Stimulated activated CD8-positive, alpha-beta memory T cell treated with anti-CD3 and anti-CD28 coated beads, Interleukin-7, amount 100 ng/mL, for 48 hours (primary cell): ENCODE data around the gene FANCC.
A peak's percentile ranks its signal among the peaks of the same experiment; 100 is the strongest.

Experiments
- DNase-seq, 2 donors: peaks; one replicate each; pipeline ENCODE4 v3.0.0-alpha.2; 2020; ENCODE audit warnings: low read depth in 1 of 2; ENCODE audit errors: extremely low read depth in 1 of 2

Gene FANCC

DNA sequence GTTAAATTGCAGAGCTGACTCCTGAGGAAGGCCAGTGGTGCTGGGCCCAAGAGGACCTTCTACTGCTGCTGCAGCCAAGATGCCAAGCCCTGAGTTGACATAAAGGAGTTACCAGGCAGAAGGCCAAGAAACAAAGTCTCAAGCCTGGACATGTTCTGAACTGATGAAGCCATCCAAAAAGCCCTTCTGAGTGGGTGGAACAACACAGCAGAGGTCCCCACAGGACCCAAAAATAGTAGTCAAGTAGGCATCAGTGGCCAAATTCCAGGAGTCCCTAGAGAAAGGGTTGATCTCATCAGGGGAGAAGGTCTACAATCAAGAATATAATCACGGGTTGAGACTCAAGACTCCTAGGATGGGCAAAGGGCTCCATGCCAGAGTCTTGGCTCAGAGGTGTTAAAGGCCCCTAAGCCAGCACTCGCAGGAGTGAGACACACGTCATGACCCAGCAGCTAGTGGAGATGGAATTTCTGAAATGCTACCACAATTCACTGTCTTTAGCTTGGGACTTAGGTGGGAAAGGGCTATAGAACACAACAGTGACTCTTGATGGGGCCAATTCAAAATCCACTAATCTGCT is 119.7 kb downstream of the FANCC start:
- DNase-seq: no peak

GRCh38 chr9:95193480-95193879 is 124.0 kb downstream of the FANCC start:
- DNase-seq: no peak

DNA sequence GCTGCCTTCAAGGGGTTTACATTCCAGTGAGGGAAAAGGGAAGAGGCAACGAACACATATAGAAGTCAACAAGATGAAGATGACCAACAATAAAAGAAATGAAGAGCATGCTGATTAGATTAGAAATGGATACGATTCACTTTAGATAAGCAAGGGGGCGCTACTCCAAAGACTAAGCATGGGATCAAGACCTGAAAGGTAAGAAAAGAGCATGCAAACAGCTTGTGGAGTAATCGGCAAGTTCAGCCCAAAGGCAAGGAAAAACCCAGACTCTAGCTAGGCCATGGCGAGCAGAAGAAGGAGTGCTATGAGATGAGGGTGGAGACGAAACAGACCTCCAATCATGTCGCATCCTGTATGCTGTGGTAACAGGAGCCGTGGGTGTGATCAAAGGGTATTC is 124.4 kb downstream of the FANCC start:
- DNase-seq: no peak

DNA sequence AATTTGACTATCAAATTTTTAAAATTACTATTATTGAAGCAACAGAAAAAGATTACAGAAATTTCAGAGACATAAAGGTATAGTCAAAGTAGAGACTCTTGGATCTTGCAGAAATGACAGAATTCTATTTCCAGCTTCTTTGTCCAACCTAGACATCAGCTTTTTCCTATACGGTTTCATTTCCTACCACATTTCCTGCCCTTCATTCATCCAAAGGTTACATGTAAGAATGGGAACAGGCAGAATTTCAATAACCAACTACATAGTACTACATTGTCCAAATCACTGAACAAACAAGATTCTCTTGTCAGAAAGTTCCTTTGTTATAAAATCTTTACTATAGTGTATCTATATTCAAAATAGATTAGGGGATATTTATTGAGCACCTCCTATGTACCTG is 124.9 kb downstream of the FANCC start:
- DNase-seq: no peak

GRCh38 chr9:95190413-95190812 is 127.1 kb downstream of the FANCC start:
- DNase-seq: no peak

DNA sequence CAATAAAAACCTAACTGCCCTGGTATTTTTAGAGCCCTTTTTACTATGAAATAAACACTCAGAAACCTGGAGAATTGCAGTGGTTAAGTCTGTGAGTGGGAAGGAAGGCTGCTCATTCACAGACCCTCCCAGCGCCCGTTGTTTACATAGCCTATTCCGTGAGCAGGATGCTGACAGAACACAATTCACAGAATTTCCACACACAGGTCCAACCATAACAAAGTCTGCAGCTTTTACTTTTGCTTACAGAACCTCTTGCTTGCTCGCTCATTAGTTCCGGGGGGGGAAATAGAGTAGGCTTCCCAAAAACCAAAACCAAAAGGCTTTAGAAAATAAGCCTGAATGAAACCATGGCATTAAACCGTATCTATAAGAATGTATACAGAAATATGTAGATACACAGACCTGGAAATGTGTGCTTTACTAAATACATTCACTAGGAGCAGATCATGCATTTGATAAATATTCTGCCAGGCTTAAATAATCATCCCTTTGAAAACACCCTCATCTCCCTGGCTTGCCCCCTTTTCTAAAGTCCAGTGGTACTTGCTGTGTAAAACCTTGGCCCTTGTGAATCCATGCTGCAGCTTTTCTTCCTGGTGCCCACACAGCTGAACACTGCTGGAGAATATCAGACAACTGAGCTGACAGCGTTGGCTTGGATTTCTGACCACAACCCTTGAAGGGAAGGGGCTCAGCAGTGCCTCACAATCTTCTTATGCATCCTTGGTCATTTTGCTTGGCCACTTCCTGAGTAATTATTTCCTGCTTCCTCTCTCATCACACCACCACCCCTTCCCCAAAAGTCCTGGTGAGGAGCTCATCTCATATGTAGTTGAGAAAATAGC is 128.0 kb downstream of the FANCC start:
- no peak for DNase-seq

DNA sequence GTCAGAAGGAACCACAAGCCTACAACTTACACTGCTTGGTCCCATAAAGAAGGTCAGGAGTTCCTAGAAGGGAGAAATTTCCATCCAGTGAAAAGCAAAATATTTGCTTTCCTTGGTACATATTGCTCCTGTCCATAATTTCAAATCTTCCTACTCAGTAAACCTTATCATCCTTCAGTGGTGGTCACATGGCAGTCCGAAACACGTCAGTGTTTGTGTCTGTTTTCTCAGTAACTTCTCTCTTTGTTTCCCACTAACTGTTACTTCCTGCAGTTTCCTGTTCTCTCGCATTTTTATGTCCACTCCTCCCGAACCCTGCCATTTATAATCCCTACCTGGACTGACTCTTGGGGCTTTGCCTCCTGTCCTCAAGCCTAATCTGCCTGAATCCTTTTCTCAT is 129.1 kb downstream of the FANCC start:
- no peak for DNase-seq

DNA sequence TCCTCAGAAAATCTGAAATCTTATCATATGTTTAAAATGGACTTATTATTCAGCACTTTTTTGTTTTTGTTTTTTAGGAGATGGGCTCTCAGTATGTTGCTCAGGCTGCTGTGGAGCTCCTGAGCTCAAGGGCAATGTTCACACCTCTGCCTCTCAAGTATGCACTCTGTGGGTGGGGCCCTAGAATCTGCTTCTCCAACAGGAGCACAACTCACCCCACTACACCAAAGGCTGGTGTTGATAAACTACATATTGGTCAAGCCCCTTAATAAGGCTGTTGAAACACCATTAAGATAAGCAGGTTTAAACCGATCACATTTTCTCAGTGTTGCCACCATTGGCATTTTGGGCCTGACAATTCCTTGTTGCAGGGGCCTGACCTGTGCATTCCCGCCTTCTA is 131.6 kb downstream of the FANCC start:
- no peak for DNase-seq

- no peak for DNase-seq
Measured at GRCh38 chr9:95182854-95183563, 134.5 kb downstream of the FANCC start.

GRCh38 chr9:95181835-95182234 is 135.7 kb downstream of the FANCC start:
- DNase-seq: no peak

DNA sequence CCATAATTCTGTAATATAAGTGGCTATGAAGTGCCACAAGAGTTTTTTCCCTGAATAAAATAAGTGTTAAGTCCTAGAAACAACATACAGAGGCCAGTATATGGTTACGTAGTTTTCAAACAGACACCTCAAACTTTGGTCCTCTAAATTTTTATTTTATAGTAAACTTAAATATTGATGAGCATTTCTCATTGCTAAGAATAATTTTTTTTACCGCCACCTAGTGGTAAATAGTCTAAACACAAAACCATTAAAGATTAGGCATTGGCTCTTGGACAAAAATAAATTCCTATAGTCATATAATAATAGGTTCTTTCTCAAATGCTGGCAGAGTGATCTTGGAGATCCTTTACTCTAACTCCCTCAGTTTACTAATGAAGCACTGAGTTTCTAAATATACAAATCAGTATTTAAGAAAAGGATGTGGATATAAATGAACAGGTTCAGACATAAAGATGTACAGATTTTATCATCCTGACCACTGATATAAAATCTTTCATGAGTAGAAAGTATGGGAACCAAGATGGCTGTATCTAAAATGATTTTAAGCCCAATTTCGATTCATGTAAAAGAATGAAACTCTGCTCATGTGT is 136.2 kb downstream of the FANCC start:
- no peak for DNase-seq

DNA sequence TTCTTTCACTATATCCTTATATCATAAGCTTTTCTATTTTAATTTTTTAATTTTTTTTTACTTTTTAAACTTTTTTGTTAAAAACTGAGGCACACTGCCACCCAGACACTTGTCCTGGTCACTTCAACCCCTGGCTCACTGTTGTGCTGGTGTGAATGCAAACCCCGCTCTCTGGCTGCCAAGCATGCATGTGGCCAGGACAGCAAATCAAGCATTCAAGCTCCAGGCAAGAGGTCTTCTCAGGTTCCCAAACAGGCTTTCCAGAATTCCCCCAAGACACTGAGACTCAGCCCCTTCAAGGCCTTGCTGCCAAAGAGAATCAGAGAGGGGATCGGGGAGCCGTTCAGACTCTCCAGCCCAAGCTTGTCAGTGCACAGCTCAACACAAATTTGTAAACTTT is 139.9 kb downstream of the FANCC start:
- DNase-seq: no peak

DNA sequence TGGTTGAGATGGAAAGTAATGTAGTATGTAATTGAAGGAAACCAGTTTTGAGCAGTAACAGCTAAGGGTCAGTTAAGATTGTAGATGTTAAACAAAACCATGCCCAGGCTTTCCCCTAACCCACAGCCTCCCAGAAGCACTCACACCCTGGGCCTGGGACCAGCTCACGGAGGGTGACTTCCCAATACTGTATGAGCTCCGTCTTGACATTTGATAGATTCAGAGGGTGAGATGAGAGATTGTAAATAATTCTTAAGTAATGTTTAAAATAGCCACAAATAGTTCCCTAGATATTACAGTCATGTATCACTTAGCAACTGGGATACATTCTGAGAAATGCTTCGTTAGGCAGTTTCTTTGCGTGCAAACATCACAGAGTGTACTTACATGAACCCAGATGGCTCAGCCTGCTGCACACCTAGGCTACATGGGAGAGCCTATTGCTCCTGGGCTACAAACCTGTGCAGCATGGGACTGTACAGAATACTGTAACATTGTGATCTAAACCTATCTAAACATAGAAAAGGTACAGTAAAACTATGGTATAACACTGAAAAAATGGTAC is 140.7 kb downstream of the FANCC start:
- DNase-seq: no peak

DNA sequence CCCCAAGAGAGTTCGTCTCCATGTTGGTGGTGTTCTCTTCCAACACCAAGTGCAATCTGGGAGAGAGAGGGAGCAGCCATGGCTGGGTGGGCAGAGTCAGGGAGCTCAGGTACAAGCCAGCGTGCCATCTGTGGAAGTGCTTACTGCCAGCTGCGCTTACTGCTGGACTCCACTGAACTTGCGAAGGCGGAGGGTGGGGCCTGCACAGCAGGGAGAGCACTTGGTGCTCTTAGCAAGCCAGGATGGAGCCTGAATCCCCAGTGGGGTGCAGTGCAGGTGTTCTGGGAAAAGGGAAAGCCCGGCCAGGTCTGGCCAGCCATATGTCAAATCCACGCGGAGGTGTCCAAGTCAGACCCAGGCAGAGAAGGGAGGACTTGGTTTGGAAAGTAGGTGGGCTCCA is 142.0 kb downstream of the FANCC start:
- no peak for DNase-seq

DNA sequence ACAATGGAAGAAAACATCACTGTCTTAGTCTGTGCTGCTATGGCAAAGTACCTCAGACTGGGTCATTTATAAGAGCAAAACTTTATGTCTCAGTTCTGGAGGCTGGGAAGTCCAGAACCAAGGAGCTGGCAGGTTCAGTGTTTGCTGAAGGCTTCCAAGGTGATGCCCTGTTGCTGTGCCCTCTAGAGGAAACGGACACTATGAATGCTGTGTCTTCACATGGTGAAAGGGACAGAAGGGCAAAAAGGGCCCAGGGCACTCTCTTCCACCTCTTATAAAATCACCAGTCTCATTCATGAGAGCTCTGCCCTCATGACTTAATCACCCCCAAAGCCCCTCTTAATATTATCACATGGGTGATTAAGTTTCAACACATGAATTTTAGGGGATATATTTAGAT is 143.5 kb downstream of the FANCC start:
- no peak for DNase-seq

DNA sequence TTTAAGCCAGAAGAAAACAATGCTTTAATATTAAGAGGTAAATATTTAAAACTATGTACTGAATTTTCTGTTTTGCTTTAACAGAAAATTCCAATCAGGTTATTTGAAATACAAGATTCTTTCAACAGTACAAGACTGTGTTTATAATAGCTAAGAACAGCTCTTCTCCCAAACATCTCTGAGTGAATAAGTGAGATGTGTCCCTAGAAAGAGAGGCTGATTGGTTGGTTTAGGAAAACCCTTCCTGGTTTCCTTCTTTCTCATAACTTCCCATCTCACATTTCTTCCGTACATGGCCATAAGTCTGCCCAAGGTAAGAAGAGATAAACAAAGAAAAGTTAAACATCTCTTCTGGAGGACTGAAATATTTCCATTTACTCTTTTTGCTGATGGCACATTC is 145.9 kb downstream of the FANCC start:
- no peak for DNase-seq

DNA sequence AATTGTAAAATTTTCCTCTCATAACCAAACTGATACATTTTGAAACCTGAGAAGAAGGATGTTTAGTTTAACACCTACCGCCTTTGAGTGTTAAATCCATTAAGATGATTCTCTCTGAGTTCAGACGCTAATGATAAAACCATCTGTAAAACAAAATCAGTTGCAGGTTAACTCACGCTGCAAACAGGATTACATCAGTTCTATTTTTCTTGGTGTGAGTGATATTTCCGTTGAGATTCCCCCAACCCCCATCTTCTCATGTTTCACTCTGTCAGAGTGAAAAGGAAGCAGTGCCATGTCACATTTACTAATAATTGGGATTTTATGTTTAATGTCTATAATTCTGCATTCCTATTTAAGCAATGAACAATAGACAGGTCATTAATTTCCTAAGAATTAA is 146.5 kb downstream of the FANCC start:
- no peak for DNase-seq

DNA sequence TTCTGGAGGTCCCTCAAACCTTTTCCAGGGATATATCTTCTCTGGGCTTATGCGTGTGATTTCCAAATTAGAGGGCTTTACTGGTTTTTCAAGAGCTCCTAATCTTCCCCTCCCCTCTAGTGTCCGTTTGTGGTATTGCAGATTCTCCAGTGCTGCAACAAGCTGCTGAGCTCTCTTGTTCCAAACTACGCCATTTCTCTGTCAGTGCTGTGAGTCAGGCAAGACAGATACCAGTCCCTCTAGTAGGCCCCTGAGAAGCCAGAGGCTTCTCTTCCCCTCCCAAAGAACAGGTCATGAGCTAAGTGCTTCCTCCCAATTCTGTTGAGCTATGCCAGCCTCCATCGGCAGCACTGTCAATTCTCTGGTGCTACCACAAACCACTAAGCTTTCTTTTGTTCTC is 149.5 kb downstream of the FANCC start:
- DNase-seq: peak; percentile 7 to 52

- DNase-seq: no peak
Measured at GRCh38 chr9:95165004-95165403, 152.5 kb downstream of the FANCC start.

DNA sequence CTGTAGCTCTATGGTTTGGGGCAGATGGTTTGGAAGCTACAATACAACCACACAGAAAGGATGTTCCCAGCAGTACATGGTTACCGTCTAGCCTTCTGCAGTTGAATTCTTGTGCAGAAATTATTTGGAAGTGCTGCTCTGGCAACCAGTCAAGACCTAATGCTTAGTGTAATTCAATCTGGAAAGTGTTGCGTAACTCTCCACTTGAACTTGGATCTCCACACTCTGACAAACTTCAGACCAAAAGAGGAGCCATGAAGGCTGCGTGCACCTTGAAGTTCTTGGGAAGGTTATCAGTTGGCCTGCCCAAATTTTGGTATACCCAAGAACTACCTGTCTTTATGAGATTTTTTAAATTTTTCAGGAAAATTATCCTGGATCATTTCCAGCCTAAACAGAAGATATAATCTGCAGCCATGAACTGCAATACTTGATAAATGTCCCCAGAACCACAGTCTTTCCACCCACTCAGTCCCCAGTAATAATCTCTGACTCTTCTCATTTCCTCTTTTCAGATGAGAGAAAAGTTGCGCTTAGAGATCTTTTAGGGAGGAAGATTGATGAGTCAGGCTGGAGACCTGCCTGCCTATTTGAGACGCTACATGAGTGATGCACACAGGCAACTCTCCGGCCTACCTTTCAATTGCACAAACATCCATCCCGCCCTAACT is 159.9 kb downstream of the FANCC start:
- DNase-seq: no peak

DNA sequence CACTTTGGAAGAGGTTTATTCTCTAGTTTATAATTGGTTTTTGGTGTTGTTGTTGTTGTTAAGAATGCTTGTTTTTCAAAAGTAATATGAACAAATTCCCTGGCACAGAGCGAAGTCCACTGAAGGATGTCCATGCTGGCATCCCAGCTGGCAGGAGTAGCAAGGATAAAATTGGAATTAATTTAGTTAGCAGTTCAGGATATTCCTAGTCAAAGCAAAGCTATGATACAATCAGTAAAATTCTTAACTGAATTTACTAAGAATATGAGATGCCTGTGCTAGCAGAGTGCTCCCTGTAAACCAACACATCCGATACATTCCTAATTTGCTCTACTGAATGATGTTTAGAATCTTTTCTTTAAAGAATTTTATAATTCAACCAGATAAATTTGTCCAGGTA is 161.4 kb downstream of the FANCC start:
- no peak for DNase-seq
